ENCODE measurements around the gene CENPF.
"Not testable (repeated sequence)": the region's sequence is repeated elsewhere in the genome, so short reads cannot be mapped to it uniquely, and the experiment has no call there.

CENPF gene

GRCh38 chr1:214609692-214610091 is 6.7 kb downstream of the CENPF start:
- no peak overlapping the region for H3K4me3 ChIP-seq

GRCh38 chr1:214610136-214610535 is 7.1 kb downstream of the CENPF start:
- not testable (repeated sequence) for H3K4me3 ChIP-seq, H3K27ac ChIP-seq

More at GRCh38 chr1:214609692-214610091, 6.7 kb downstream of the CENPF start:
- no peak overlapping the region for H3K27ac ChIP-seq

- no peak overlapping the region for H3K27ac ChIP-seq
- no peak overlapping the region for H3K4me3 ChIP-seq
Measured at GRCh38 chr1:214615109-214615508, 12.1 kb downstream of the CENPF start.

- Histone ChIP-seq H3K27ac (no peak overlapping the region), H3K4me3 (no peak overlapping the region)
Measured at GRCh38 chr1:214615871-214616270, 12.9 kb downstream of the CENPF start.

- H3K27ac ChIP-seq = peak overlapping the region in 3 of 21 experiments; percentile 5 to 48 (median 24)
- no peak overlapping the region for H3K4me3 ChIP-seq
Measured at GRCh38 chr1:214617246-214617645, 14.3 kb downstream of the CENPF start.

- H3K4me3 ChIP-seq = no peak overlapping the region
- peak overlapping the region in 2 of 21 experiments; percentile 0 to 5 for H3K27ac ChIP-seq
Measured at GRCh38 chr1:214617843-214618242, 14.8 kb downstream of the CENPF start.

- H3K4me3 ChIP-seq = no peak overlapping the region
Measured at GRCh38 chr1:214621236-214621635, 18.2 kb downstream of the CENPF start.

GRCh38 chr1:214623430-214623829 is 20.4 kb downstream of the CENPF start:
- no peak overlapping the region for H3K4me3 ChIP-seq
- H3K27ac ChIP-seq = no peak overlapping the region

More at GRCh38 chr1:214621236-214621635, 18.2 kb downstream of the CENPF start:
- H3K27ac ChIP-seq = no peak overlapping the region

GRCh38 chr1:214632091-214632490 is 29.1 kb downstream of the CENPF start:
- H3K27ac ChIP-seq = no peak overlapping the region
- no peak overlapping the region for H3K4me3 ChIP-seq

GRCh38 chr1:214633686-214634085 is 30.7 kb downstream of the CENPF start:
- no peak overlapping the region for H3K27ac ChIP-seq
- H3K4me3 ChIP-seq = no peak overlapping the region

GRCh38 chr1:214634267-214634666 is 31.3 kb downstream of the CENPF start:
- Histone ChIP-seq H3K27ac (no peak overlapping the region), H3K4me3 (no peak overlapping the region)

GRCh38 chr1:214635086-214635485 is 32.1 kb downstream of the CENPF start:
- H3K27ac ChIP-seq = no peak overlapping the region

GRCh38 chr1:214635506-214635905 is 32.5 kb downstream of the CENPF start:
- H3K27ac ChIP-seq = no peak overlapping the region
- no peak overlapping the region for H3K4me3 ChIP-seq

More at GRCh38 chr1:214635086-214635485, 32.1 kb downstream of the CENPF start:
- H3K4me3 ChIP-seq = no peak overlapping the region

- no peak overlapping the region for H3K27ac ChIP-seq
- H3K4me3 ChIP-seq = no peak overlapping the region
Measured at GRCh38 chr1:214636436-214636835, 33.4 kb downstream of the CENPF start.

GRCh38 chr1:214637125-214637524 is 34.1 kb downstream of the CENPF start:
- H3K4me3 ChIP-seq = no peak overlapping the region
- no peak overlapping the region for H3K27ac ChIP-seq

GRCh38 chr1:214637722-214638458 is 34.9 kb downstream of the CENPF start:
- no peak overlapping the region for H3K4me3 ChIP-seq
- no peak overlapping the region for H3K27ac ChIP-seq

GRCh38 chr1:214638459-214638807 is 35.4 kb downstream of the CENPF start:
- no peak overlapping the region for H3K27ac ChIP-seq
- H3K4me3 ChIP-seq = no peak overlapping the region

- Histone ChIP-seq H3K27ac (no peak overlapping the region), H3K4me3 (no peak overlapping the region)
Measured at GRCh38 chr1:214638997-214639396, 36.0 kb downstream of the CENPF start.

- Histone ChIP-seq H3K27ac (peak overlapping the region in 2 of 21 experiments; percentile 12 to 21), H3K4me3 (no peak overlapping the region)
Measured at GRCh38 chr1:214640431-214641213, 37.6 kb downstream of the CENPF start.

GRCh38 chr1:214641214-214641895 is 38.4 kb downstream of the CENPF start:
- peak overlapping the region in 2 of 21 experiments; percentile 12 to 21 for H3K27ac ChIP-seq
- H3K4me3 ChIP-seq = no peak overlapping the region
